ENCODE results near the gene CKMT2. TPM values are rescaled to one million over a fixed set of nuclear protein-coding genes. Genes with fewer than 3 reads are reported as not detected.

CKMT2 gene
- total and polyA plus RNA-seq, 2 of the 4 experiments (the other 2 are of a cell fraction), result 0.21 to 0.36 TPM

- BruUV-seq (replicated peaks), result no TSS peak
- Histone ChIP-seq H3K27ac (ENCODE audit: insufficient read depth, low read length) (no peak overlapping the region), H3K27me3 (ENCODE audit: control insufficient read depth, insufficient read depth, low read length) (no peaks in the 10 kb centered on the region), H3K23ac (ENCODE audit: low read depth, low read length) (no peak overlapping the region), H4K91ac (ENCODE audit: insufficient read depth, low read depth, low read length) (no peak overlapping the region), H3K9me3 (ENCODE audit: control insufficient read depth, insufficient read depth, low read length) (no peaks in the 10 kb centered on the region), H4K8ac (ENCODE audit: low read depth in 2 of 2, low read length in 2 of 2) (no peak overlapping the region), H3K4me3 (ENCODE audit: insufficient read depth, low read depth, low read length) (no peak overlapping the region), H4K20me1 (ENCODE audit: insufficient read depth, low read length) (no peaks in the 10 kb centered on the region), H2BK20ac (ENCODE audit: low read depth, low read length) (no peak overlapping the region), H2AK5ac (ENCODE audit: low read depth, low read length) (no peak overlapping the region), H3K4me1 (ENCODE audit: control insufficient read depth, insufficient read depth, low read length) (peaks cover 2% of the 10 kb centered on the region; the same call in 1 of the 2 replicates), H2AK9ac (replicated peaks; ENCODE audit: low read depth, low read length, poor library complexity) (no peak overlapping the region), H3K18ac (ENCODE audit: low read depth, low read length) (no peak overlapping the region), H3K56ac (ENCODE audit: extremely low read depth, insufficient read depth, low read length) (no peak overlapping the region), H3K4ac (ENCODE audit: low read depth, low read length) (no peak overlapping the region), H2BK15ac (ENCODE audit: low read depth, low read length) (no peak overlapping the region), H3K14ac (replicated peaks; ENCODE audit: low read depth, low read length) (no peak overlapping the region), H4K5ac (ENCODE audit: low read depth, low read length) (no peak overlapping the region), H3K4me2 (ENCODE audit: low read depth, low read length) (no peak overlapping the region), H2BK5ac (ENCODE audit: low read depth, low read length, poor library complexity, severe bottlenecking) (no peak overlapping the region), H2AFZ (replicated peaks; ENCODE audit: low read length, poor library complexity) (no peak overlapping the region), H3K9ac (ENCODE audit: low read depth, low read length) (no peak overlapping the region), H3K79me1 (ENCODE audit: low read depth in 1 of 2, low read length in 2 of 2) (no peaks in the 10 kb centered on the region), H3K36me3 (ENCODE audit: control insufficient read depth, insufficient read depth, low read length) (peaks cover 5% of the 10 kb centered on the region; the same call in 1 of the 2 replicates), H2BK120ac (ENCODE audit: low read depth, low read length) (no peak overlapping the region), H3K9me1 (ENCODE audit: insufficient read depth, low read length) (peaks cover 7% of the 10 kb centered on the region; the same call in 1 of the 2 replicates)
- CTCF ChIA-PET, result no interaction called here
- WGBS, 2 experiments (ENCODE audit: extremely low coverage in 2 of 2, insufficient read length in 1 of 2), result no CpG with 5 or more reads among the region's 8 CpGs
- DNase-seq (no peak), ATAC-seq (ENCODE audit: low read depth) (no peak)
- dilution Hi-C loops (cut with HindIII; ENCODE audit: low sequenced_read_pairs, unreplicated experiment) (no loop called here), intact Hi-C loops (cut with micrococcal nuclease) (no loop called here), in situ Hi-C loops (cut with MboI; ENCODE audit: low sequenced_read_pairs) (no loop called here)
- TF ChIP-seq MAFK (IDR thresholded peaks at IDR 0.05; ENCODE audit: low read depth, low read length) (no peak), SMC3 (IDR thresholded peaks at IDR 0.05; ENCODE audit: low read depth, low read length) (no peak), BHLHE40 (IDR thresholded peaks at IDR 0.05; ENCODE audit: low read depth, low read length) (no peak)
- POLR2A ChIA-PET (ENCODE audit: unreplicated experiment), result no interaction called here
These were observed 18.3 kb upstream of the CKMT2 start for GRCh38 chr5:81214848-81215247.

All from IMR-90 (cell line).